Esophagus squamous epithelium (tissue), 4 donors: ENCODE results near the gene ABHD6.

Experiments used
- POLR2A ChIP-seq, 4 donors: fragments of 450-650 bp; IDR thresholded peaks; one replicate each; pipeline ENCODE4 v1.6.1; 2017; ENCODE audit warnings: antibody characterized with exemption in 4 of 4, mild to moderate bottlenecking in 4 of 4, moderate library complexity in 3 of 4
- TF ChIP-seq, protein P1 (sequence below), 6 experiments: fragments of 450-650 bp in 4 of 6; fragments of 200-600 bp in 2 of 6; sonication (generic) in 2 of 6; IDR thresholded peaks; one replicate each; pipeline ENCODE4 v1.5.1; 2016 to 2019; ENCODE audit warnings: antibody characterized with exemption in 6 of 6, mild to moderate bottlenecking in 4 of 6, moderate library complexity in 4 of 6

DNA sequence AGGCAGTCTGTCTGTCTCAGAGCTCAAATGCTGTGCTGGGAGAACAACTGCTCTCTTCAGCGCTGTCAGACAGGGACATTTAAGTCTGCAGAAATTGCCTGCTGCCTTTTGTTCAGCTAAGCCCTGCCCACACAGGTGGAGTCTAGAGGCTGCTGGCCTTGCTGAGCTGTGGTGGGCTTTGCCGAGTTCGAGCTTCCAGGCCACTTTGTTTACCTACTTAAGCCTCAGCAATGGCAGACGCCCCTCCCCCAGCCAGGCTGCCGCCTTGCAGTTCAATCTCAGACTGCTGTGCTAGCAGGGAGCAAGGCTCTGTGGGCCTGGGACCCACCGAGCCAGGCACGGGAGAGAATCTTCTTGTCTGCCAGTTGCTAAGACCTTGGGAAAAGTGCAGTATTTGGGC is 43.5 kb downstream of the ABHD6 start:
- TF ChIP-seq, protein P1, sequence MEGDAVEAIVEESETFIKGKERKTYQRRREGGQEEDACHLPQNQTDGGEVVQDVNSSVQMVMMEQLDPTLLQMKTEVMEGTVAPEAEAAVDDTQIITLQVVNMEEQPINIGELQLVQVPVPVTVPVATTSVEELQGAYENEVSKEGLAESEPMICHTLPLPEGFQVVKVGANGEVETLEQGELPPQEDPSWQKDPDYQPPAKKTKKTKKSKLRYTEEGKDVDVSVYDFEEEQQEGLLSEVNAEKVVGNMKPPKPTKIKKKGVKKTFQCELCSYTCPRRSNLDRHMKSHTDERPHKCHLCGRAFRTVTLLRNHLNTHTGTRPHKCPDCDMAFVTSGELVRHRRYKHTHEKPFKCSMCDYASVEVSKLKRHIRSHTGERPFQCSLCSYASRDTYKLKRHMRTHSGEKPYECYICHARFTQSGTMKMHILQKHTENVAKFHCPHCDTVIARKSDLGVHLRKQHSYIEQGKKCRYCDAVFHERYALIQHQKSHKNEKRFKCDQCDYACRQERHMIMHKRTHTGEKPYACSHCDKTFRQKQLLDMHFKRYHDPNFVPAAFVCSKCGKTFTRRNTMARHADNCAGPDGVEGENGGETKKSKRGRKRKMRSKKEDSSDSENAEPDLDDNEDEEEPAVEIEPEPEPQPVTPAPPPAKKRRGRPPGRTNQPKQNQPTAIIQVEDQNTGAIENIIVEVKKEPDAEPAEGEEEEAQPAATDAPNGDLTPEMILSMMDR (IDR thresholded peaks at IDR 0.05), result no peak
- TF ChIP-seq POLR2A (IDR thresholded peaks at IDR 0.05), result no peak
